ENCODE data around the gene COQ8A.
"Not testable (repeated sequence)": the region's sequence is repeated elsewhere in the genome, so short reads cannot be mapped to it uniquely, and the experiment has no call there.

Gene COQ8A

DNA sequence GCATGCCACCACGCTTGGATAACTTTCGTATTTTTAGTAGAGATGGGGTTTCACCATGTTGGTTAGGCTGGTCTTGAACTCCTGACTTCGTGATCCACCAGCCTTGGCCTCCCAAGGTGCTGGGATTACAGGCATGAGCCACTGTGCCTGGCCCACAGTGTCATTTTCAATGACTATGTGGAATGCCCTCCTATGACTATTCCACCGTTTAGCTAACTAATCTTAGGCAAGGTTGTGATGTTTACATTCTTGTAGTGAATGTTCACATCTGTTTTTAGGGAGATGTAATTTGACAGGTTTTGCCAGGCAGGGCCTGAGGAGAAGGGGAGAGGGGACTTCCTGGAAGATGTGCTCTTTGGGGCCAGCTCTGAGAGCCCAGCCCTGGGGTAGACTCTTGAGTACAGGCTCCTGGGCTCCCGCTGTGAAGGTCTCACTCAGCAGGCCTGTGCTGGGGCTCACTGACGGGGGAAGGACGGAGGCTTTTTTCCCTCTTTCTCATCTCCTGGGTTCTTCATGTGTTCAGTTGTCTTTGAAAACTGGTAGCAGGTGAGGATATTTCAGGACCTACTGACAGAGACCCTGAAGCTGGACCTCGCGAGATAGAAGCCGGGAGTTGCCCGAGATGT lies 13.2 kb downstream of the COQ8A start:
- DNase-seq (ENCODE audit: low spot score): no peak

- DNase-seq (ENCODE audit: low spot score): no peak
Measured at GRCh38 chr1:226954337-226954736, 14.2 kb downstream of the COQ8A start.

- DNase-seq (ENCODE audit: low spot score): no peak
Measured at GRCh38 chr1:226954777-226955176, 14.7 kb downstream of the COQ8A start.

DNA sequence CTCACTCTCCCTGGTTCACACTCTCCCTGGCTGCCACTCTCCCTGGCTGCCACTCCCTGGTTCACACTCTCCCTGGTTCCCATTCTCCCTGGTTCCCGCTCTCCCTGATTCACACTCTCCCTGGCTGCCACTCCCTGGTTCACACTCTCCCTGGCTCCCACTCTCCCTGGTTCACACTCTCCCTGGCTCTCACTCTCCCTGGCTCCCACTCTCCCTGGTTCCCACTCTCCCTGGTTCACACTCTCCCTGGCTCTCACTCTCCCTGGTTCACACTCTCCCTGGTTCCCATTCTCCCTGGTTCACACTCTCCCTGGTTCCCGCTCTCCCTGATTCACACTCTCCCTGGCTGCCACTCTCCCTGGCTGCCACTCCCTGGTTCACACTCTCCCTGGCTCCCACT lies 15.8 kb downstream of the COQ8A start:
- not testable (repeated sequence) for DNase-seq (ENCODE audit: low spot score)

DNA sequence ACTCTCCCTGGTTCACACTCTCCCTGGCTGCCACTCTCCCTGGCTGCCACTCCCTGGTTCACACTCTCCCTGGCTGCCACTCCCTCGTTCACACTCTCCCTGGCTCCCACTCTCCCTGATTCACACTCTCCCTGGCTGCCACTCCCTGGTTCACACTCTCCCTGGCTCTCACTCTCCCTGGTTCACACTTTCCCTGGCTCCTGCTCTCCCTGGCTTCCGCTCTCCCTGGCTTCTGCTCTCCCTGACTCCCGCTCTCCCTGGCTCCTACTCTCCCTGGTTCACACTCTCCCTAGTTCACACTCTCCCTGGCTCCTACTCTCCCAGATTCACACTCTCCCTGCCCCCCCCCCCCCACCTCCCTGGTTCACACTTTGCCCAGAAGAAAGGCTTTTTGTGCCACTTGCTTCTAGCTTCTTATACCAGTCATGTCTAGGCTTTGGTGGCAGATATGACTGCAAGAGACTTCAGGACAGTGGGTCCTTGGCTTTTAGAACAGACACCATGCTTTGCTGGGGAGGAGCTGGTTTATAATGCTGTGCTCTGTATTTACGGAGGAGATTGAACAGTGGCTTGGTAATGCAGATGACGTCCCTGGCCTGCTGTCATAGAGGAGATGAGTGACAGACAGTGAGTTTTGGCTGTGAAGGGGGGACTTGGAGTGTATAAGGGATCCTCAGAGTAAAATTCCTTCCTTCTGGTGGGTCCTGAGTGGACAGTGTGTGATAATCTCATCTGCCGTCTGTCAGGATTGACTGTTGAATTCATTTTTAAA lies 17.0 kb downstream of the COQ8A start:
- no peak for DNase-seq (ENCODE audit: low spot score)

GRCh38 chr1:226957714-226958113 lies 17.6 kb downstream of the COQ8A start:
- DNase-seq (ENCODE audit: low spot score): no peak

GRCh38 chr1:226958300-226958699 lies 18.2 kb downstream of the COQ8A start:
- no peak for DNase-seq (ENCODE audit: low spot score)

GRCh38 chr1:226960256-226960655 lies 20.2 kb downstream of the COQ8A start:
- no peak for DNase-seq (ENCODE audit: low spot score)

DNA sequence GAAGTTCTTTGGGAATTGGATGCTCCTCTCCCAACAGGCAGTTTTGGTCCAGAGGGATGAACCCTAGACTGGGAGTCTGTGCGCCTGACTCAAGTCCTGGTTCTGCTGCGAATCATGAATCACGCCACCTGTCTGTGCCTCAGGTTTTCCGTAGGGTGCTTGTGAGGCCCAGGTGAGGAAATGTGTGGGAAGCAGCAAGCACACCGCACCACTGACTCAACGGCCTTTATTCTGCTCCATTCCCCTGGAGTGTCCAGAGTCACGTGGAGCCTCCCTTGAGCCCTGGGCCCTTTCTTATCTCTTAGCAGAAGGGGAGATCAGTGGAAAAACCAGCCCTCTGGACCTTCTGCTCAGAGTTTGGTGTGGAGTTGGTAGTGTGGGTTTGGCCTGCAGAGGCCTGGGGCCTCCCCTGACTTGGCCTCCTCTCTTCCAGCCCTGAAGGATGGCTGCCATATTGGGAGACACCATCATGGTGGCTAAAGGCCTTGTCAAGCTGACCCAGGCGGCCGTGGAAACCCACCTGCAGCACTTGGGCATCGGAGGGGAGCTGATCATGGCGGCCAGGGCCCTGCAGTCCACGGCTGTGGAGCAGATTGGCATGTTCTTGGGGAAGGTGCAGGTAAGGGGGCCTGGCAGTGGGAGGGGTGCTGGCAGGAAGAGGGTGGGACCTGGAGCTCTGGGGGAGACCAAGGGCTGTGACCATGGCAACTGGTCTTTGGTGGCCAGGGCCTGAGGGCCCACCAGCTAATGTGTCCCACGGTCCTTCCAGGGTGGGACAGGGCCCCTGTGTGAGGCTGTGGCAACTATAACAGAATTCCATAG lies 21.1 kb downstream of the COQ8A start:
- no peak for DNase-seq (ENCODE audit: low spot score)

DNA sequence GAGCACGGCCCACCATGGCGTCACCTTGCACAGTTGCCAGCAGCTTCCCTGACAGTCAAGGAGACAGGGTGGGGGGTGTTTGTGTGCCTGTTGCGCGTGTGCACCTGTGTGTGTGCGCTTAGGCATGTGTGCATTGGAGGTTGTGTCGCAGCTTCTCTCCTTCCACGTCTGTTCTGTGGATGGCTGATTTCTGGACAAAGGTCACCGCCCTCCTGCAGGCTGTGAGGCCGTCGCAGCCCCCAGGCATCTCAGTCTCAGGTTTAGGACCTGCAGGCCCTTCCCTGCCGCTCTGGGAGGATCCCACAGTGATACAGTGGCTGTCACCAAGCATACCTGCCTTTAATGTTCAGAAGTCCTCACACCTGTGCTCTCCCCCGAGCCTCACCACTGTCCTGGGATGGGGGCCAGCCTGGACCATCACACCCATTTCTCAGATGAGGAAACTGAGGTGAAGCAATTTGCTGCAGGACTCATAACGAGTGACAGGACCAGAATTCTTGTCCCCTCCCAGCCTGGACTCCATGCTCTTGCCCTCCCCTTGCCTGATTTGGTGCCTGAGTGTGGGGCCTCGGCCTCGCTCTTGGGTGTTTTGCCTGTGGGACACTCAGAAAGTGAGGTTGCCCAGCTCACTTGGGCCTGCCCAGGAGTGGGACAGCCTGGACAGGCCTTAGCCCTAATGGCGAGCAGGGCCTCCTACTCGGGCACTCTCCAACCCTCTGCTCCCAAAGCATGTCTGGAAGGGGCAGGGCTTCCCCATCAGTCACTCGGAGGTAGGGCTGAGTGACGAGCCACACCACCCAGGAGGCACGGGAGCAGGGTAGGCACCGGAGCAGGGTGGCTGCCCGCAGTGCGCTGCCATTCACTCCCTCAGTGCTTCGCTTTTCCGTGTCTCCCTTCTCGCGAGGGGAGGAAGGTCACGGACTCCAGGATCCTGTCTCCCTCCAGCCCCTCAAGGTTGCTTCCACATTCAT lies 22.6 kb downstream of the COQ8A start:
- DNase-seq (ENCODE audit: low spot score): no peak

DNA sequence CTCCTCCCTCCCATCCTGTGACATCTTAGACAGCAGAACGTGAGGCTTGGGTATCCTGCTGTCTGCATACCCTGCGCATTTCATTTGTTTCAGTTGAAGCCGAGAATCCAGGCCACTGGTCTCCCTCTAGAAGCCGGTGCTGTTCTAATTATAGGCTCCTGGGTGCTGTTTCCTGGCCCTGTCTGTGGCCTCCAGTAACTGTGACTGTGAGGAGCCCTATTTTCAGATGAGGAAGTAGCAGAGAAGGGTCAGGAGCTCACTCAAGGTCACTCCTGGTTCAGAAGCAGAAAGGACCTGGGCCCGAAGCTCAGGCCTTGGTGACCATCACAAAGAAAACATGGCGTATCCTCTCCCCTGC lies 24.0 kb downstream of the COQ8A start:
- no peak for DNase-seq (ENCODE audit: low spot score)

DNA sequence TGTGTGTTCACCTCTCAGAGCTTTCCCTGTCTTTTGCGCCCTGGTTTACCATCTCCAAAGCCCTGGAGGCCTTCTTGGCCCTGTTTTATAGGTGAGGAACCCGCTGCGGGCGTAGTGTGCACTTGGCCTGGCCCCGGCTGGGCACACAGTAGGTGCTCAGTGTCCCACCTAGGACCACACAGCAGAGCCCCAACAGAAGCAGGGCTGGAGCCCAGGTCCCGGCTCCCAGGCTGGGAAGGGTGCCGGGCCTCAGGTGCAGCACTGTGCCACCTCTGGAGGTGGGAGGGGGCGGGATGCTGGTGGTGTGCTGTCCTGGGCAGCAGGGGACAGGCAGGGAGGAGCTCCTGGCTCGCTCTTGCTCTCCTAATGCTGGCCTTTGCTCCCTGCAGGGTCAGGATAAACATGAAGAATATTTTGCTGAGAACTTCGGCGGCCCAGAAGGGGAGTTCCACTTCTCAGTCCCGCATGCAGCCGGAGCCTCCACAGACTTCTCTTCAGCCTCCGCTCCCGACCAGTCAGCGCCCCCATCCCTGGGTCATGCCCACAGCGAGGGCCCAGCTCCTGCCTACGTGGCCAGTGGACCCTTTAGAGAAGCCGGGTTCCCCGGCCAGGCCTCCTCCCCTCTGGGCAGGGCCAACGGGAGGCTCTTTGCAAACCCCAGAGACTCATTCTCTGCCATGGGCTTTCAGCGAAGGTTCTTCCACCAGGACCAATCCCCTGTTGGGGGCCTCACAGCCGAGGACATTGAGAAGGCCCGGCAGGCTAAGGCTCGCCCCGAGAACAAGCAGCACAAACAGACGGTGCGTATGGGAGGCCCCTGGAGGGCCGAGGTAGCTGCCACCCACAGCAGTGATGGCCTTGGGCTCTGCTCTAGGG lies 24.8 kb downstream of the COQ8A start:
- DNase-seq (ENCODE audit: low spot score): no peak

DNA sequence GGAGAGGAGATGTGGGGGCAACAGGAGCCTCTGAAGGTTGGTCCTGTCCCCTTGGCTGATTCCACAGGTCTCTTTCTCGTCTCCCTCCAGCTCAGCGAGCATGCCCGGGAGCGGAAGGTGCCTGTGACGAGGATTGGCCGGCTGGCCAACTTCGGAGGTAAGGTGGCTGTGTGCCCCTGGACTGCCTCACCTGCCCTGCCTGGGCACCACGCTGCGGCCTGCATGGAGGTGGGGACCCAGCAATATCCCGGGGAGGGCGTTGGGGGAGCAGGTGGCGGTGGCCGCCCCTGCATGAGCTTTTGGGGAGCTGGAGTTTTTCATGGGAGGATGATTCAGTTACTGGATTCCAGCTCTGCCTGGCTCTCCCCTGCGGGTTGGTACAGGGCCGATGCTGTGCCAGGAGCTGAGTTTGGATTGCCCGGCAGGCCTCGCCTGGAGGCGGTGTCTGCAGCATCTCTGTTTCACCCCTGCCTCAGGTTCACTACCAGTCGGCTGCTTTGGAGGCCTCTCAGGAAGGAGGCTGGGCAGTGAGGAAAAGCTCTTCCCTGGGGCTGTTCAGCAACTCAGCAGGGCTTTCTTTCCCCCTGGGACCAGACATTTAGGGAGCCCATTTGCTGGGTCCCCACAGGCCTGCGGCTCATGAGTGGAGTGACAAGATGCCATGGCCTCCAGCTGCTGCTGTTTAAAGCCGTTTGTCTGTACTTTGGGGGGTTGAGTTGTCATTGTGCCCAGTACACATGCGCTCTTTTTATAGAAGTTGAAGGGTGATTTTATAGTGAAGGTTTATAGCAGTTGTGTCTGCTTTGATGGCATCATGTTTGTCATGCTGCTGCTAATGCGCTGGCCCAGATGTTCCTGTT lies 25.7 kb downstream of the COQ8A start:
- no peak for DNase-seq (ENCODE audit: low spot score)

DNA sequence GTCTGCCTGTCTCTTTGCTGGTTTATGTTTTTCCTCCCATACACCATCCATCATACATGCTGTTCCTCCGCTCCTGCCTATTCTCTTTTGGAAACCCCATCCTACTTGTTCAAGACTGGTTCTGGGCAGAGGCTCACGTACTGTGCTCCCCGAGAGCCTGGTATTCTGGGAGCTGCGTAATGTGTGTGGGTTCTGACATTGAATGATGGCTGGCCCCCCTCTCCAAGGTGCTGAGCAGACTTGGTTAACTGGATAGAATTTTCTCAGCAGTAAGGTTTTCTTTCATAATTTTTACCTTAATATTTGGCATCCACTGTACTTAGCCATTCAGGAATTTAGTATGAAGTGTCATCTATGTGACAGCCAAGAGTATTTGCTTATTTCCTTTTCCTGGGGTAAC lies 26.6 kb downstream of the COQ8A start:
- DNase-seq (ENCODE audit: low spot score): no peak

- DNase-seq (ENCODE audit: low spot score): no peak
Measured at GRCh38 chr1:226967665-226968064, 27.6 kb downstream of the COQ8A start.

DNA sequence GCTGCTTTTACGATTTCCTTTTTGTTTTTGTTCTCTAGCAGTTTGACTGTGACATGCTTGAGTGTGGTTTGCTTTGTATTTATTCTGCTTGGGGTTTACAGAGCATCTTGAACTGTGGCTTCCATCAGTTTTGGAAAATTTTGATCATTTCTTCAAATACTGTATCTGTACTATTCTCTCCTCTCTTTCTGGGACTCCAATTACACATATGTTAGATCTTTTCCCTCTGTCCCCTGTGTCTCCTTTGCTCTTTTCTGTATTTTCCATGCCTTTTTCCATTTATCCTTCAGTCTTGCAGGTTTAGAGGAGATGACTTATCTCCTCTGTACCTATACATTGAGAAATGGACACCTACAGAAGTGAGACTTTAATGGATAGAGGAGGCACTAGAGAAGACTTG lies 31.7 kb downstream of the COQ8A start:
- DNase-seq (ENCODE audit: low spot score): no peak

GRCh38 chr1:226972931-226973330 lies 32.8 kb downstream of the COQ8A start:
- DNase-seq (ENCODE audit: low spot score): no peak

DNA sequence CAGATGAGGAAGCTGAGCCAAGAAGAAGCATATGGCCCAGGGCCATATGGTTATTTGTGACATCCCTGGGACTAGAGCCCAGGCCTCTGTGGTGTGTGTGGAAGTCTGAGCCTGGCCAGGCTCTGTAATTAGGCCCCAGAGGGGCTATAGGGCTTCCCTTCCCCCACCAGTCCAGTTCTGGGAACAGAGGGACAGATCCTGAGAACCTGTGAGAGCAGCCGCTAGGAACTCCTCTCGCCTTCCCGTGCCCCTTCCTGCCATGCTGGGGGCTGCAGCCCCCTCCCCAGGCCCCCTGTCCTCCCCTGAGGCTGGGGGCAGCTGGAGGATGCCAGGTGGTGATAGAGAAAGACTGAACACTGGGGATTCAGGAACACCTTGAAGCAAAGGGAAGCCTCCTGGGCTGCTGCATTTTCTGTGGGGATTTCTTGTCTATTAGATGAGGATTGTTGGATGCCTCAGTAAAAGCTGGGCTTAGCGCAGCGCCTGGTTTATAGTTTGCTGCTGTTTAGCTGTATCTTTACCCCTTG lies 33.3 kb downstream of the COQ8A start:
- no peak for DNase-seq (ENCODE audit: low spot score)

- DNase-seq (ENCODE audit: low spot score): peak; percentile 58
Measured at GRCh38 chr1:226973898-226974543, 33.9 kb downstream of the COQ8A start.

Data from HuH-7 (cell line).